ENCODE data around the gene DAP. TPM values are rescaled to one million over a fixed set of nuclear protein-coding genes. Genes with fewer than 3 reads are reported as not detected.

Gene DAP
- total and polyA plus RNA-seq, 10 of the 15 experiments (the other 5 are each of a cell fraction or from before 2014, with no cell fraction given), result 12.9 to 130 (median 49.9) TPM

GRCh38 chr5:10655161-10655971, 105.7 kb downstream of the DAP start:
- Histone ChIP-seq H3K79me2 (ENCODE audit: control insufficient read depth, insufficient read depth, low read length) (no peaks in the 10 kb centered on the region; the same call in none of the 2 replicates), H3K4me1 (ENCODE audit: control insufficient read depth, insufficient read depth, low read length) (no peaks in the 10 kb centered on the region; the same call in 1 of the 2 replicates), H3K36me3 (ENCODE audit: control insufficient read depth in 2 of 2, insufficient read depth in 2 of 2, low read length in 1 of 2) (peaks cover 23 to 37% of the 10 kb centered on the region in 2 experiments; a peak in 3 of 4 replicates), H3K9ac (ENCODE audit: control insufficient read depth, insufficient read depth, low read length) (no peak overlapping the region), H3K4me3 (no peak overlapping the region), H4K20me1 (ENCODE audit: control insufficient read depth, insufficient read depth) (no peaks in the 10 kb centered on the region), H3K4me2 (ENCODE audit: control insufficient read depth, insufficient read depth) (no peak overlapping the region), H2AFZ (ENCODE audit: control insufficient read depth, low read depth, low read length) (no peak overlapping the region), H3K9me3 (replicated peaks; ENCODE audit: control insufficient read depth, insufficient read depth, low read length) (0 out of 3 replicates have a peak, but pooled peaks cover 2% of the 10 kb centered on the region), H3K27me3 (replicated peaks in 1 of 2; ENCODE audit: control insufficient read depth in 2 of 2, insufficient read depth in 2 of 2, low read length in 1 of 2) (no peaks in the 10 kb centered on the region), H3K27ac (ENCODE audit: control insufficient read depth, insufficient read depth) (peak overlapping the region; percentile 4; the same call in 1 of the 2 replicates)
- in situ Hi-C loops (cut with MboI) (no loop called here), intact Hi-C loops (cut with micrococcal nuclease; ENCODE audit: unreplicated experiment) (loop anchor here (2.0 kb wide), 1 partner anchor 29 kb away; no protein-coding TSS in a partner anchor)
- ChIA-PET SMC1A (ENCODE audit: uncharacterized antibody, unreplicated experiment) (interaction anchor here (1.0 to 1.6 kb wide), 2 partner anchors 28 to 30 kb away, joined by 4 to 5 read pairs; no protein-coding TSS in a partner anchor), CTCF (interaction anchor here (1.3 kb wide), 1 partner anchor 10 kb away, joined by 4 read pairs; no protein-coding TSS in a partner anchor), POLR2A (no interaction called here), RAD21 (ENCODE audit: unreplicated experiment) (interaction anchor here (0.9 to 1.4 kb wide), 2 partner anchors 20 to 21 kb away, joined by 3 read pairs; no protein-coding TSS in a partner anchor)
- DNase-seq (ENCODE audit: low read depth, low spot score), result no peak
- no TSS peak for BruUV-seq (replicated peaks)
- ATAC-seq, result peak; percentile 87
- WGBS (ENCODE audit: insufficient coverage, insufficient replicate concordance, low lambda C conversion rate, missing lambda C conversion rate), result 92% methylated on average over 29 of the region's 29 CpGs
- peak; percentile 41; the same call in 1 of the 2 replicates for TF ChIP-seq RUNX3 (IDR thresholded peaks at IDR 0.05; ENCODE audit: low read length)
- peak; percentile 47; the same call in 1 of the 2 replicates for TF ChIP-seq FOXM1 (IDR thresholded peaks at IDR 0.05; ENCODE audit: low read depth, low read length)
- TF ChIP-seq IKZF2 (IDR thresholded peaks at IDR 0.05), result peak in 1 of 2 experiments; percentile 18; a peak in 1 of 4 replicates
- peak; percentile 10; the same call in 1 of the 2 replicates for TF ChIP-seq CREM (IDR thresholded peaks at IDR 0.05; ENCODE audit: low read depth)
- peak; percentile 73 for TF ChIP-seq MEF2B (IDR thresholded peaks at IDR 0.05; ENCODE audit: partially characterized antibody, poor library complexity, severe bottlenecking)
- no peak for TF ChIP-seq STAT1 (conservative IDR thresholded peaks at IDR 0.05)
- peak; percentile 53 for TF ChIP-seq BCL3 (IDR thresholded peaks at IDR 0.05; ENCODE audit: borderline replicate concordance, insufficient read depth, low read depth, low read length, poor library complexity, severe bottlenecking)
- no peak for TF ChIP-seq SMARCA5 (IDR thresholded peaks at IDR 0.05)
- no peak for TF ChIP-seq HDAC6 (IDR thresholded peaks at IDR 0.05; ENCODE audit: unreplicated experiment)
- 0 out of 2 replicates have a peak, but pooled peaks have one; percentile 19 for TF ChIP-seq IRF4 (IDR thresholded peaks at IDR 0.05; ENCODE audit: low read depth, low read length)
- TF ChIP-seq TCF3 (IDR thresholded peaks at IDR 0.05; ENCODE audit: borderline replicate concordance, insufficient read depth, low read depth, low read length), result peak; percentile 65; the same call in 1 of the 2 replicates
- peak; percentile 61; the same call in 1 of the 2 replicates for TF ChIP-seq BCL11A (IDR thresholded peaks at IDR 0.05; ENCODE audit: low read depth, low read length)
- TF ChIP-seq PAX5 (IDR thresholded peaks at IDR 0.05; ENCODE audit: borderline replicate concordance, low read depth, low read length), result peak; percentile 36; the same call in 1 of the 2 replicates
- TF ChIP-seq TCF12 (IDR thresholded peaks at IDR 0.05; ENCODE audit: low read depth, low read length), result peak; percentile 79
- no peak for FAIRE-seq

Data from GM12878 (cell line).